HG03558 (cell line): ENCODE data around the gene PCIF1.
"Not testable (repeated sequence)": the region's sequence is repeated elsewhere in the genome, so short reads cannot be mapped to it uniquely, and the experiment has no call there.

Source experiments
- ATAC-seq: cut with Tn5 transposase; IDR thresholded peaks from one replicate; pipeline ENCODE4 v1.9.1; 2021; ENCODE audit warnings: moderate number of reproducible peaks; ENCODE audit not compliant: unreplicated experiment; ENCODE audit errors: extremely low read depth

Gene PCIF1

GRCh38 chr20:45985573-45985972 is 51.1 kb downstream of the PCIF1 start:
- ATAC-seq, result no peak

GRCh38 chr20:45987108-45987780 is 52.8 kb downstream of the PCIF1 start:
- ATAC-seq, result no peak

- ATAC-seq, result not testable (repeated sequence)
Observed at GRCh38 chr20:45988830-45989229, 54.3 kb downstream of the PCIF1 start.

- ATAC-seq, result no peak
Observed at GRCh38 chr20:45991616-45992015, 57.1 kb downstream of the PCIF1 start.

GRCh38 chr20:45993197-45993951 is 58.9 kb downstream of the PCIF1 start:
- ATAC-seq, result no peak

GRCh38 chr20:45994761-45995493 is 60.4 kb downstream of the PCIF1 start:
- ATAC-seq, result no peak

- not testable (repeated sequence) for ATAC-seq
Observed at GRCh38 chr20:45995495-45996097, 61.1 kb downstream of the PCIF1 start.

- ATAC-seq, result no peak
Observed at GRCh38 chr20:45997187-45997586, 62.7 kb downstream of the PCIF1 start.
